ENCODE measurements around the gene GNG10.
A peak's percentile ranks its signal among the peaks of the same experiment; 100 is the strongest.
"Not testable (repeated sequence)": the region's sequence is repeated elsewhere in the genome, so short reads cannot be mapped to it uniquely, and the experiment has no call there.

GNG10 gene

DNA sequence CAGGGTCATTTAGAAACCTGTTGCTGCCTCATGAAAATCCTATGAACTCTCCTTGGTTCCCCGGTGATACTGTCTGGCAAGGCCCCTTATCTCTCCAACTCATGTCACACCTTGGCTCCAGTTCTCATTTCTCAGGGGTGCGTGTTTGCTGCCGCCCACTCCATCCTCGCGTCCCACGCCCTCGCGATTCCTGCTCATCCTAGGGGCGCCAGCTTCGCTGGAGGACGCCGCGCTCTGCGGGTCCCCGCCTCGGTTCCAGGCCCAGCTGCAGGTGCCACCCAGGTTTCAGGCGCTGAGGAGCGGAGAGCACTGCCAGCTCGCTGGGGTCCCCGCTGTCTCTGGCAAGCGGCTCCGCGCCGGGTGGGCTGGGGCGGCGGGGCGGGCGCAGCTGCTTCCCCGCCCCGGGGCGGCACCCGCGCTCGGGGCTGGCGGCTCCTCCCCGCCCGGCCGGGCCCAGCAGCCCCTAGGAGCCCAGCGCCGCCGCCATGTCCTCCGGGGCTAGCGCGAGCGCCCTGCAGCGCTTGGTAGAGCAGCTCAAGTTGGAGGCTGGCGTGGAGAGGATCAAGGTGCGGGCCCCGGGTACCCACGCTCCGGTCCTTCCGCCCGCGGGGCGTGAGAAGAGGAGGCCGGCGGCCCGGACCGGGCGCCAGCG lies at the start of gene GNG10:
Gene GNG10, plus strand, starts transcription at position 456 of the 652 bp plus-strand sequence. Its CDS starts 30 bp downstream, at position 486.
- no peak for DNase-seq (ENCODE audit: low read depth)

DNA sequence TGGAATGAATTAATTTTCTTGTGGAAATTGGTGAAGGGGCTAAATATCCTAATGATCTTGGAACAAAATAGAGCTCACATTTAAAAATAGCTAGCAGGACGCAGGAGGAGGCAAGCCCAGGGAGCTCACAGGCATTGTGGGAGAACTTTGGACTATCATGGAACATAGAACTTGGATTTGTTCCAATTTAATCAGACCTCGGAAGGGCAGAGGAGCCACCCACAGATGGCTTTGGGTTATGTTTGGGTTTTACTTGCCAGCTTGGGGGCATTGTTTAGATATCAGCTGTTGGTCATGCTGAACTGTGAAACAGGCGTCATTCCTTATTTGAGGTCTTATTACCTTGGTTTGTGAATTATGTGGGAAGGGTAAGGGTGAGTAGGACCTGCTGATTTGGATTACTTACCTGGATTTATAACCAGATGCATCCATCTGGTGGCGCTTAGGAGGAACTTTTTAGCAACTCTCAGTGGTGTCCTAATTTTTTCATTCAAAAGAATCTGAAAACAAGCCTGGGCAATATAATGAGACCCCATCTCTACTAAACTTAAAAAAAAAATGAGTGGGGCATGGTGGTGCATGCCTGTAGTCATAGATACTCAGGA lies 47.9 kb upstream of the GNG10 start:
- no peak for DNase-seq (ENCODE audit: low read depth)

GRCh38 chr9:111615928-111616327 lies 45.5 kb upstream of the GNG10 start:
- no peak for DNase-seq (ENCODE audit: low read depth)

DNA sequence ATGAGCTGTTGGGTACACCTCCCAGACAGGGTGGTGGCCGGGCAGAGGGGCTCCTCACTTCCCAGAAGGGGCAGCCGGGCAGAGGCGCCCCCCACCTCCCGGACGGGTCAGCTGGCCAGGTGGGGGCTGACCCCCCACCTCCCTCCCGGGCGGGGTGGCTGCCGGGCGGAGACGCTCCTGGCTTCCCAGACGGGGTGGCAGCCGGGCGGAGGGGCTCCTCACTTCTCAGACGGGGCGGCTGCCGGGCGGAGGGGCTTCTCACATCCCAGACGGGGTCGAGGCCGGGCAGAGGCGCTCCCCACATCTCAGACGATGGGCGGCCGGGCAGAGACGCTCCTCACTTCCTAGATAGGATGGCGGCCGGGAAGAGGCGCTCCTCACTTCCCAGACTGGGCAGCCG lies 44.1 kb upstream of the GNG10 start:
- not testable (repeated sequence) for DNase-seq (ENCODE audit: low read depth)

DNA sequence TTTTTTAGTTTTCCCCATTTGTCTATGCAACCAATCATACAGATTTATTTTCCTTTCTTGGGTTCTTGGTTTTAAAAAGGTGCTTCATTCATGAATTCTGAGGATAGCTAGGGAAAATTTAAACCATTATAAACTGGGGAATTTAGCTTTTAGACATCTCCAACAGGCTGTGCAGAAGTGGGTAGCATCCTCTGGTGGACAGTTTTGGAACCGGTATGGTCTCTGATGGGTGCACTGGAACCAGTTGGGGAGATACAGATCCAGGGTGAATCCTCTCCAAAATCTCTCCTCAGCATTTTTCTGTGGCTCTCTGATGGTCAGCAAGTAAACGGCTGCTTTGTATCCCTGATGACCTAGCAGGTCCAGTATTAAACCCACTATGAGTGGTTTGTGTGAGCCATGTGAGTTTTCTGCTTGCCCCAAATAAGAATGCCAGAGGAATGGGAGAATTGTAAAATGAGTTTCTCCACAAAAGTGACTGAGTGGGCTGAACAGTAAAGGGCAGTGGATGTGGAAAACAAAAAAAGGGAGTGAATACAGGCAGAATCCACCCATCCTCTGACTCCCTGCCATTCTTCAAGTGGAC lies 39.4 kb upstream of the GNG10 start:
- no peak for DNase-seq (ENCODE audit: low read depth)

- peak; percentile 69 for DNase-seq (ENCODE audit: low read depth)
Measured at GRCh38 chr9:111622626-111623025, 38.8 kb upstream of the GNG10 start.

DNA sequence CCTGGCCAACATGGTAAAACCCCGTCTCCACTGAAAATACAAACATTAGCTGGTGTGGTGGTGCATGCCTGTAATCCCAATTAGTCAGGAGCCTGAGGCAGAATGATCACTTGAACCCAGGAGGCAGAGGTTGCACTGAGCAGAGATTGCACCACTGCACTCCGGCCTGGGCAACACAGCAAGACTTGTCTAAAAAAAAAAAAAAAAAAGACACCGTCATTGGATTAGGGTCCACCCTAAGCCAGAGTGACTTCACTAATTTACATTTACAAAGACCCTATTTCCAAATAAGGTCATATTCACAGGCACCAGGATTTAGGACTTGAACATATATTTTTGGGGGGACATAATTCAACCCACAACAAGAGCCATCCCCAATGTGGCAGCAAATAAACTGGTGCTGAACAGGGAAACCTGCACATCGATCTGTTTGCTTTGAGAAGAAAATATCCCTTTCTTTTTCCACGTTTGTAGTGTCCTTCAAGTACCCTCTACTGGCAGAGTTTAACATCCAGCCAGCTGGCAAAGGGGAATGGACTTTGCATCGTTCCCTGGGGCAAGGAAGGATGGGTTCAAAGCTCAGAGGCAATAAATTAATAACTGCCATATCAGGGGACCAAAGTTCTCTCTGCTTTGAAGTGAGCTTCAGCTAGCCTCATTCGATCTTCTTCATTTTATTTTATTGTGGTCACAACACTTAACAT lies 34.0 kb upstream of the GNG10 start:
- no peak for DNase-seq (ENCODE audit: low read depth)

DNA sequence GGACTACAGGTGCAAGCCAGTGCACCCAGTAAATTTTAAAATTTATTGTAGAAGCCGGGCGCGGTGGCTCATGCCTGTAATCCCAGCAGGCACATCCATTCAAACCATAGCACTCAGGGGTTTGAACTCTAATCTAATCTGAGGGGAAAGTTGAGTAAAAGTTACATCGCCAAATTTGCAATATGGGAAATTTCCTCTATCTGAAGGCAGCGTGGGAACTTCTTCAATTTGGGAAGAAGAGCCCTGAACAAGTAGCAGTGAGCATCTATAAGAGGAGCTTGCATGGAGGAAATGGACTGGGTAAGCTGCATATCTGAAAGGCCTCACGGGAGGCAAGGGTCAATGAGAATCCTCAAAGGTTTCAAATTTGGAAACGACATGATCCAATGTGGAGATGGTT lies 33.0 kb upstream of the GNG10 start:
- no peak for DNase-seq (ENCODE audit: low read depth)

GRCh38 chr9:111630182-111630963 lies 31.0 kb upstream of the GNG10 start:
- peak; percentile 24 for DNase-seq (ENCODE audit: low read depth)

DNA sequence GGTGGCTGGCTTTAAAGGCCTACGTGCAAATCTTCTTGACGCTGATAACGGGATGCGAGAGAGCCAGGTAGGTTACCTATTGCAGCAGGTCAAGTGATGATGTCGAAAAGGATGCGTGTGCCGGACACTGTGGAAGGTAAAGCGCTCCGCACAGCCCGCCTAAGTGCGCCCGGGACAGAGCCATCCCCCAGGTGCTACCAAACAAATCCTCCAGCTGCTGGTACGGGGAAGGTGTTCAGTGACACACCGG lies 30.5 kb upstream of the GNG10 start:
- DNase-seq (ENCODE audit: low read depth), result no peak

DNA sequence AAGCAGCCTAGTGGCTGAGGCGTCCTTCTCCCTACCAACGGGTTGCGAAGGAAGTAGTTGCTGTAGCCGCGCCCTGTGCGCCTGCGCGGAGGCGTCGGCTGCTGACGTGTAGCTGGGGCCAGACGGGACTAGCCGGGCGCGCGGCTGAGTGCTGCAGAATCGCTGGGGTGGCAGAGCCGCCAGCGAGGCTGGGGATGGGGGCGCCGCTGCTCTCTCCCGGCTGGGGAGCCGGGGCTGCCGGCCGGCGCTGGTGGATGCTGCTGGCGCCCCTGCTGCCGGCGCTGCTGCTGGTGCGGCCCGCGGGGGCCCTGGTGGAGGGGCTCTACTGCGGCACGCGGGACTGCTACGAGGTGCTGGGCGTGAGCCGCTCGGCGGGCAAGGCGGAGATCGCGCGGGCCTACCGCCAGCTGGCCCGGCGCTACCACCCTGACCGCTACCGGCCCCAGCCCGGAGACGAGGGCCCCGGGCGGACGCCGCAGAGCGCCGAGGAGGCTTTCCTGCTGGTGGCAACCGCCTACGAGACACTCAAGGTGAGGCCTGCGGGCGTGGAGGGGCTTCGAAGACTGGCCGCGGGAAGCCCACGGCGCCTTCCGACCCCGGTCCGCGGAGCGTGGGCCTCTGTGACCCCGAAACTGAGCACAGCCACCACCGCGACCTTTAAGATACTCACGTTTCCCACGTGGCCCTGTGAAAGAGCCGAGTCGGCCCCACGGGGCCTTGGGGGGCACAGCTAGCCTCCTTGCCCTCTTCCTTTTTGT lies 30.0 kb upstream of the GNG10 start, which contains the start of gene DNAJC25:
Gene DNAJC25, plus strand, starts transcription at position 121 of the 758 bp plus-strand sequence. Its CDS starts 74 bp downstream, at position 195.
- peak; percentile 91 for DNase-seq (ENCODE audit: low read depth)

GRCh38 chr9:111632060-111632459 lies 29.3 kb upstream of the GNG10 start:
- DNase-seq (ENCODE audit: low read depth), result no peak

GRCh38 chr9:111632695-111633388 lies 28.6 kb upstream of the GNG10 start:
- DNase-seq (ENCODE audit: low read depth), result no peak

DNA sequence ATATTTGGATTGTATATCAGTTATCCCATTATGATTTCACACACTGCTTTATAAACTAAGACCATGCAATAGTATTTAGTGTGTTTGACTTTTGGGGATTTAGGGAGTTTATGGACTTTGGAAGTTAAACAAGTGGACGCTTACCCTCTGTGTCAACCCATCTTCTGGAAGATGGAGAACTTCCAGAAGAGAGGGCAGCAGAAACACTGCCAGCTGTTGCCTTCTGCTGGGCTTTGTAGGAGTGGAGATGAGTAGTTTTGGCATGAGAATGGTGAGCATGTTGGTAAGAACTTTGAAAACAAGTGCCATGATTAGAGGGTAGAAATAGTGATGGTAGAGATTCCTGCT lies 28.0 kb upstream of the GNG10 start:
- no peak for DNase-seq (ENCODE audit: low read depth)

- no peak for DNase-seq (ENCODE audit: low read depth)
Measured at GRCh38 chr9:111634860-111635259, 26.5 kb upstream of the GNG10 start.

DNA sequence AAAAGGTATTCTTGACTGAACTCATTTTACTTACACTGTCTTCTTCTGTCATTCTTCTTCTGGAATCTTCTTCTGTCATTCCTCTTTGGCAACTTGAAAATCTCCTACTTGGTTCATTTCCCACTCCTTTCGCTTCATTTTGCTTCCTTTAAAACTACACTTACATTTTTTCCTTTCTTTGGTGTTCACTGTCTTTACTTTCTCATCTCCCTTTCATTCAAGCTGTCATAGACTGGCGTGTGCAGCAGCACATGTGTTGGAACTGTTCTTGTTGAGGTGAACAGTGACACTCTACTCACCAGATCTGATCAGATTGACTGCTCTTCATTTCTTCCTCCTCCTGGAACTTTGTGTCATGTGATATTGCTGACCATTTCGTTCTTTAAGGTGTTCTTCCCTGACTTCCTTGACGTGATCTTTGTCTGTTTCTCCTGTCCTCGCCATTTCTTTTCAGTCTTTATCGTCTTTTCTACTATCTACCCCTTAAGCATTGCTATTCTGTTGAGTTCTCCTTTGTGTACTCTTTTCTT lies 23.9 kb upstream of the GNG10 start:
- no peak for DNase-seq (ENCODE audit: low read depth)

DNA sequence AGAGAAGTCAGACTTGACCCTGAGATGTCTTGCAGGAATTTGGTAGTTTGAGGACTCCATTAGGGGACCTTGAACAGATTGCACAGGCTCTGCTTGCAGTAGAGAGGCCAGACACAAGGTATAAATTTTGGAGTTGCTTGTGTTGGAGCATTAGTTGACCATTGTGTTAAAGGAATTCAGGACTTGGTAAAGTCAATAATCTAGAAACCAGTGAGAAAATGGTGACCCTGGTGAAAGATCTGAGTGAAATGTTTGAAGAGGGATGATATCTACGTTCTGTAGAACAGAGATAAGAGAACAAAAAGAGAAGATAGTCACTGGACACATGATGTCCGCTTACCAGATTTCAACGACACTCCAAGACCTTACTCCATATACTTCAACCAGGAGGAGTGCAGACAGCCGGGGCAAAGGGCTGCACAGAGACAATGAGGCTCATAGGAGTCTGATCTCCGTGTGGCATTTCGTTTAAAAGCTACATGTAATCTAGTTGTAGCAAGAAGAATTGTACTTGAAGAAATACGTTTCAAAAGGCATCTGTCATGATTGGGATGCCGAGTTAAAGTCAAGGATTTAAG lies 17.1 kb upstream of the GNG10 start:
- no peak for DNase-seq (ENCODE audit: low read depth)

DNA sequence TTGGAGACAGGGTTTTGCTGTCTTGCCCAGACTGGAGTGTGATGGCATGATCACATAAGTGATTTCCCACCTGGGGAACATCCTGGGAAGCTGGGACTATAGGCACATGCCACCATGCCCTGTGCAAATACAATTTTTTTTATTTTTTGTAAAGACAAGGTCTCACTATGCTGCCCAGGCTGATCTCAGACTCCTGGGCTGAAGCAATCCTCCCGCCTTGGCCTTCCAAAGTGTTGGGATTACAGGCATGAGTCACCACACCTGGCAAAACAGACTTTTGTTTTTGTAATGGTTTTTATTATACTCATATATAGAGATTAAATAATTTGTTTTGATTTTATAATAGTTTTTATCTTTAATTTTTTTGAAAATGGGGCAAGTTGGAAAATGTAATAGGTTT lies 15.6 kb upstream of the GNG10 start:
- DNase-seq (ENCODE audit: low read depth), result no peak

DNA sequence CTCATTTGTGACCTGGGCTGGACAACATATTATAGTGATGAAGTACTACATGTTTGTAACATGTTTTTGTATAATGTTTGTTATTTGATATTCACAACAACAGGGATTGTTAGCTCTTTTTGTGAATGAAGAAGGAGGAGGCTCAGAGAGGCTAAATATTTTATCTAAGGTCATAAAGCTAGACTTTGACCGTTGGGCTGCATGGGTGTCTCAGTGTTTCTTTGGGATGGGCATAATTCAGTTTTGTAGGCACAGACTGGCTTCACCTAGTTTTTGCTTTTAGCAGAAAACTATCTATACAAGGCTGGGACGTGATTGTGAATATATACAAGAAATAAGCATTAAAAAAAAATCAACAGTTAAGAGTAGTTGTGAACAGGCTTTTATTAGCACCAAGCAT lies 15.0 kb upstream of the GNG10 start:
- DNase-seq (ENCODE audit: low read depth), result no peak

DNA sequence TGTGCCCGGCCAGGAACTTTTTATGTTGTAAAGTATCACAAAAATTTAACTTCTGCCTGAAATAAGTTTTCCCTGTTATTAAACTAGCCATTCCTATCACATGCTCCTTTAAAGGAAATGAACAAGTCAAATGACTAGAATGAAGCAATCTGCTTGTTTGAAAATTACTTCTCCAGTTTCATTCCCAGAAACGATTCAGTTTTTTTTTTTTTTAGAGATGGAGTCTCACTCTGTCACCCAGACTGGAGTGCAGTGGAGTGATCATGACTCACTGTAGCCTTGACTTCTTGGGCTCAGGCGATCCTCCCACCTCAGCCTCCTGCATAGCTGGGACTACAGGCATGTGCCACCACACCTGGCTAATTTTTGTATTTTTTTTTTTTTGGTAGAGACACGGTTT lies 13.3 kb upstream of the GNG10 start:
- no peak for DNase-seq (ENCODE audit: low read depth)

- no peak for DNase-seq (ENCODE audit: low read depth)
Measured at GRCh38 chr9:111649016-111649415, 12.4 kb upstream of the GNG10 start.

Measured in HS-27A (cell line).